Measurements from ENCODE around the gene ING4.

GRCh38 chr12:6632026-6632983, 30.6 kb downstream of the ING4 start:
- no peak for TF ChIP-seq EZH2 (IDR thresholded peaks at IDR 0.05; ENCODE audit: insufficient read depth, poor library complexity, severe bottlenecking)
- no peak for TF ChIP-seq EZH2phosphoT487 (IDR thresholded peaks at IDR 0.05; ENCODE audit: insufficient read depth, low read depth)

Data from GM23248 (cell line).